ENCODE measurements around the gene PPM1A.

Gene PPM1A

GRCh38 chr14:60248697-60249318 is at the start of gene PPM1A:
Gene PPM1A, plus strand, starts transcription at chr14:60249221. Its CDS starts 33,483 bp downstream, at chr14:60282704.
- DNase-seq: peak; percentile 96

DNA sequence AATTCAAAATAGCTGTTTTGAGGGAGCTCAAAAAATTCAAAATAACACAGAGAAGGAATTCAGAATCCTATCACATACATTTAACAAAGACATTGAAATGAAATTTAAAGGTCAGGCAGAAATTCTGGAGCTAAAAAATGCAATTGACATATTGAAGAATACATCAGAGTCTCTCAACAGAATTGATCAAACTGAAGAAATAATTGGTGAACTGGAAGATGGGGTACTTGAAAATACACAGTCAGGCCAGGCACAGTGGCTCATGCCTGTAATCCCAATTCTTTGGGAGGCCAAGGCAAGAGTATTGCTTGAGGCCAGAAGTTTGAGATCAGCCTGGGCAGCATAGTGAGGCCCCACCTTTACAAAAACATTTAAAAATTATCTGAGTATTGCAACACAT is 49.7 kb upstream of the PPM1A start:
- DNase-seq: no peak

GRCh38 chr14:60204104-60204842 is 44.7 kb upstream of the PPM1A start:
- DNase-seq: no peak

- DNase-seq: no peak
Measured at GRCh38 chr14:60204843-60205774, 43.9 kb upstream of the PPM1A start.

DNA sequence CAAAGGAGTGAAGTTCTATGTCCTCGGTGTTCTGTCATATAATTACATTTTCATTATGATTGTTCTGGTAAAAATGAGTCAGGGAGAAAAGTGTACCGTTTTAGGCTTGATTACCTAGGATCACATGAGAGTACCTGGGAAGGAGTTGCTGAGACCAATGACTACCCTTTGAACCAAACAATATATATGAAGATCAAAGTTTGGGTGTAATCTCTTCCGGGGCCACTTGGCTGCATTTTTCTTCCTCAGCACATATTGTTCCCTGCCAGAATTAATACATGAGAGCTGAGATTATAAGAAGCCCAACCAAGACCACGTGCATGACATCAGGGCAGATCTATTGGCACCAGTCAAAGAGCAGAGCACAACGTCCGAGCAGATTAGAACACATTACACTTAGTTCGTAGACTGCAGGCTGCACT is 42.8 kb upstream of the PPM1A start:
- no peak for DNase-seq

GRCh38 chr14:60206837-60207533 is 42.0 kb upstream of the PPM1A start:
- DNase-seq: no peak

DNA sequence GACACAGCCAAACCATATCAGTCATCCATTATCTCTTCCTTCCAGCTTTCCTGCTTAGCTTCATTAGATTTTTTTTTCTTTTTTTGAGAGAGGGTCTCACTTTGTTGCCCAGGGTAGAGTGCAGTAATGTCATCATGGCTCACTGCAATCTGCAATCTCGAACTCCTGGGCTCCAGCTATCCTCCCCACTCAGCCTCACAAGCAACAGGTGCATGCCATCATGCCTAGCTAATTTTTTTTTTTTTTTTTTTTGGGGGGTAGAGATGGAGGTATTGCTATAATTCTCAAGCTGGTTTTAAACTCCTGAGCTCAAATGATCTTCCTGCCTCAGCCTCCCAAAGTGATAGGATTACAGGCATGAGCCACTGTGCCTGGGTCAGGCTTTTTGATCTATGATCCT is 38.3 kb upstream of the PPM1A start:
- no peak for DNase-seq

DNA sequence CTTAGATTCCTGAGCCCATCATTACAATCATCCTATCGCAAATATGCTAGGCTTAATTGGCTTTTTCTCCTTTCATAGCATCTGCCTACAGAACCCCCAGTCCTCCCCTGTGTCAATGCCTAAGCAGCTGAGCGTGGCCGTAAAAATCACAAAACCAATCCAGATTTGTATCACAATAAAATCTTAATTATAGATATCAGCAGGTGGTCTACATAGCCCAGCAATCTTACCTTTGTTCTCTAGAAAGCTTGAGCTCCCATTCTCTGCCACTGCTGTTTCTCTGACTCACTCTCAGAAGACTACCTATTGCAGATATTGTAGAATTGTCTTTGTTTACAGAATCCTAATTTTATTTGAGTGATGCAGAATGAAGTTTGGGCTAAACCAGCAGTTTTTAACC is 37.9 kb upstream of the PPM1A start:
- DNase-seq: no peak

DNA sequence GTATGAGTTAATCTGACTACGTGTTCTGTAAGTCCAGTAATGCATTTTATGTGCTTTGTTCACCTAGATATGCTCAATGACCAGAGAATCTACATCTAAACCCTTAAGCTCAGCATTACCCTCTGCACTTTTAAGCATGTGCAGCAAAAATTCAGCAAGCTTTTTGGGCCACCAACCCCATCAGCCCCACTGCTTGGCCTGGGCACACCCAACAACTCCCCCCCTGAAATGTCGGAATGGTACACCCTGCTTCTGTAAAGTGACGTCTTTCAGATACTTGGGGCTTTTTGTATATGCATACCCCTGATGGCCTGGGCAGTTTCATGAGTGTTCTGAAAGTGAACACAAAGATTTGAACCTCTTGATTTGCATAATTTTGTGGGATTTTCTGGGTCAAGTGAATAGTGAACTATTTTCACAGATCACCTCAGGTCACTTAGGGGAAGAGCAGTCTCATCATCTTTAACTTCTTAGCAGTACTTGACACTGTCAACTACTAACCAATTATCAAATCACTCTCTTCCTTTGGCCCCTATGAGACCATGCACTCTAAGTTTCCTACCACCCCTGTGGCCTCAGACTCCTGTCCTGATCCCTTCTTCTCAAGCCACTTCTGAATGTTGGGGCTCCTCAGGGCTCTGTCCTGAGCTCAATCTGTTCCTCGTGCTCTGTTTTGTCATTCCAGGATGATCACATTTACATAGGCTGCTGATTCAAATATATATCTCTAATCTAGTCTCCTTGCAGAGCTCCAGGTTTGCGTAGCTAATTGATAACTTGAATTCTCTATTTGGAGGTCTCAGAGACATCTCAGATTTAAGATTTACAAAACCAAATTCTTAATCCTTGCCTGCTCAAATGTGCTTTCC is 36.3 kb upstream of the PPM1A start:
- no peak for DNase-seq

- no peak for DNase-seq
Measured at GRCh38 chr14:60214003-60214402, 35.0 kb upstream of the PPM1A start.

DNA sequence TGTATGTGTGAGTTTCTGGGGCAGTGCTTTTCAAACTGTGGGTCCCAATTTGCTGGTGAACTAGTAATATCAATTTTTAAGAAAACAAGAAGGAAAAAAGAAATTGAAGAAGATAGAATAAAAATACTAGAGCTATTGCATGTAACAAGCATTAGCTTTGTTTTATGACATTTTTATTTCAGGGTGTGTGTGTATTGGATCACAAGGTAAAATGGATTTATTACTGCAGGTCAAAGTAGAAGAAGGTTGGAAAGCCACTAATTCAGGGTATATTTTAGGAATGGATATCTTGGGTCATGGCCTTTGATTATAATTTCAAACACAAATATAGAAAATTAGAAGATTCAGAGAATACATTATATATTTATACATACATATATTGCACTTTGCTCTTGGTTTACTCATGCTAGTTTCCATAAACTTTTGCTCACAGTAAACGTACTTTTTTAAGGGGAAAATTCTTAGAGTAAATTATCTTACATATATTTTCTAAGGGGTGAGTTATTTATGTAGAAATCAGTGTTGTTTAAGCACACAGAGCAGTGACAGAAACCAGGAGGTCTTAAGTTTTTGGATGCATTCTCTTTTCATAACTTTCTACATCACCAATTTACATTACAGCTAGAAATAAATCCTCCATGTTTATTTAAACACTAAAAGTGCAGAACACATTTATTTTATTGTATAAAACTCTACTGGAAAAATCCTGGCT is 34.5 kb upstream of the PPM1A start:
- no peak for DNase-seq

GRCh38 chr14:60215127-60215444 is 33.9 kb upstream of the PPM1A start:
- no peak for DNase-seq

GRCh38 chr14:60215520-60216420 is 33.3 kb upstream of the PPM1A start:
- no peak for DNase-seq

DNA sequence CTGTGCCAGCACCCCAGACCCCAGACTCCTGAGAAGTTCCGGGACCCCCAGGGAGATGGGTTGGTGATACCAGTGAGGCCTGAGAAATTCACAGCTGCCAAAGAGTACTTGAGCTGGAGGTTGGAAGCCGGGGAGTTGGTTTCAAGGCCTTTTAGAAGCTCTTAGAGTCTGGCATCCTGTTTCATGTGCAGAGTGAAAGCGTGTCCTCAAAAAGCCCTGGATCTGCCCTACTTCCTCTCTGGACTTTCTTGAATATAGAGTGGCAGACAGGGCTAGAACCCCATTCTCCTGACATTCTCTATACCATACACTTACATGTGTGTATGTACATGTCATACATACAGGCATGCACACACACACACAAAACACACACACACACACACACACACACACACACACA is 31.3 kb upstream of the PPM1A start:
- no peak for DNase-seq

DNA sequence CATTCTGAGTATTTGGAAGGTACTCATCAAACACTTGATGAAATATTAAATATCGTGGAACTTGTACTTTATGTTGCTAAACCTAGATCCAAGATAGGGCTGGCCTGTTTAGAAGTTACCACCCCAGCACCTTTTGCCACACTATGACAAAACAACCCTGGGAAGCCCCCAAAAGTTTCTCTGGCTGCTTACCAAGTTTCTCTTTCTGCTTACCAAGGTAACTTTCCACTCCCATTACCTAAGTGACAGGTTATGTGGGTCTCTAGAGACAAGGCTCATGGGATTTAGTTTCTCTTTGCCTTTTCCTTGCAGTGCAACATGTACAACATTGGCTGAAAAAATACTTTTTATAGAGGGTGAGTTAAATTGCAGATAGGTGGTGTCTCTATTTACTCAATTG is 28.9 kb upstream of the PPM1A start:
- no peak for DNase-seq

DNA sequence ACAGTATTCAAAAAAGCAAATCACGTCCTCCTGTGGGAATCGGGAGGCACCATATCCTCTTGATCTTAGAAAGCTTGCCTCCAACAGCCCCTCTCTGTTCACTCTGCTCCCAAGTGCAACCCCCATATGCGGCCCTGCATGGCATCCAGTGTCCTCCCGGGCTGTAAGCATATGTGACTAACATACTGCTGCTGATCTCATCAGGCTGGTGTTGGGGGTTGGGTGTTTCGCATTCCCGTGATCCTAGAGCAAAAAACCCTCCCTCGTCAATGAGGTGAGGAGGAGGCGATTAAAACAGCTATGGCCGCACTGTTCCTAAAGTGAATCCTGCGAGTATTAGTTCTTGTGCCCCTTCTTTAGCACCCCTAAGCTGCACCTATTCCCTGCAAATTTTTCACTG is 28.1 kb upstream of the PPM1A start:
- DNase-seq: no peak

- DNase-seq: no peak
Measured at GRCh38 chr14:60221457-60221856, 27.6 kb upstream of the PPM1A start.

DNA sequence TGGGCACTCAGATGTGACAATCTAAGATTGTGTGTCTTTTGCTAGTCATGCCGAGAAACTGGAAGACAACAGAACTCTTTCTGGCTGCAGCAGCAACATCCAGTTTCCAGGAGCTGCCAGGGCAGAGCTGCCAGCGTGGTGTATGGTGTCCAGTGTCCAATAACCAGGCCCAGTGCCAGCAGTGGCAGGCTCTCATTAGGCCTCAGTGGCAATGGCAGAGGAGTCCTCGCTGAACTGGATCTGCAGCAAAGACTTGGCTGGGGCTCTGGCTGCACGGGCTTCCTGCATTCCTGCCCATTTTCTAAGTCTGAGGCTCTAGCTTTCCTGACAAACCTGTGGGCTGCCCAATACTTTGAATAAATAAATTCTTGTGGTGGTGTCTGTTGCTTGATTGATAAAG is 26.2 kb upstream of the PPM1A start:
- DNase-seq: no peak

DNA sequence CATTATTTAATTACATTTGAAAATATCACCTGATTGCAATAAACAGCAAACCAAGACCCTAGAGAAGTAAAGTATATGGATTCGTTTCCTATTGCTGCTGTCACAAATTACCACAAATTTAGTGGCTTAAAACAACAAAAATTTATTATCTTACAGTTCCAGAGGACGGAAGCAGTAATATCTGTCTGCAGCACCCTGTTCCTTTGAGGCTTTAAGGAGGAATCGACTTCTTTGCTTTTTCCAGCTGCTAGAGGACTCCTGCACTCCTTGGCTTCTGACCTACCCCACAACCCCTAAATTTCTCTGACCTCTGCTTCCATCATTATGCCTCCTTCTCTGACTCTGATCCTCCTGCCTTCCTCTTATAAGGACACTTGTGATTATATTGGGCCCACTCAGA is 23.8 kb upstream of the PPM1A start:
- no peak for DNase-seq

DNA sequence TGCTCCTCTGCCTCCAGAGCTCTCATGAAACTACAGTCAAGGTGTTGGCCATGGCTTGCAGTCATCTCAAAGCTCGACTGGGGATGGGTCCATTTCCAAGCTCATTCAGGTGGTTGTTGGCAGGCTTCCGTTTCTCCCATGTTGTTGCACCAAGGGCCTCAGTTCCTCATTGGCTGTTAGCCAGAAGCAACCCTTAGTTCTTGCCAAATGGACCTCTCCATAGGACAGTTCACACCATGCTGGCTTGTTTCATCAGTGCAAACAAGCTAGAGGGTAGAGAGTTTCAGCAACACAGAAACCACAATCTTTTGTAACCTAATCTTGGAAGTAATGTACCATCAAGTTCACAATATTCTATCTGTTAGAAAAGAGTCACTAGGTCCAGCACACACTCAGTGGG is 22.7 kb upstream of the PPM1A start:
- DNase-seq: no peak
